Measurements from ENCODE around the gene BEND7. TPM values are rescaled to one million over a fixed set of nuclear protein-coding genes. Genes with fewer than 3 reads are reported as not detected.

The BEND7 gene
- total RNA-seq, 1 experiment from 2014 or later: 12.8 TPM

DNA sequence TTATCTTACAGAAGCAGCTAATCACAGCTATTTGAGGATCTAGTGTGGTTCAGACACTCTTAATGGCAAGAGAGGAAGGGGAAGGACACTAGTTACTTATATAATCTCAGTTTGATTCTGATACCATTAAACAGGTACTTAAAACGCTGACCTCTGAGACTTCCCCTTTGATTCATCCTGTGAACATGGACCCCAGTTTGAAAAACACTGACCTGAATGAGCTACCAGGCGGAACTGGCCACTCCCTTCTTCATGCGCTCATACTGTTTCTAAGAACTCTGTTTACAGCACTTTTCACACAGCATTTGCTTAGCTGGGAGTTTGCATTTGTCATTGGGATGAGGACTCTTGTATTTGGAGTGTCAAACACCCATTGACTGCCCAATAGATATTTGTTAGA, 45.7 kb downstream of the BEND7 start:
- DNase-seq (ENCODE audit: low spot score): no peak
- Mint-ChIP-seq H3K36me3 (no peaks in the 10 kb centered on the region), H3K27ac (no peak overlapping the region), H3K9me3 (no peaks in the 10 kb centered on the region), H3K27me3 (ENCODE audit: low read depth) (no peaks in the 10 kb centered on the region), H3K4me3 (no peak overlapping the region), H3K4me1 (peaks cover 2% of the 10 kb centered on the region; the same call in 1 of the 2 replicates)
- ChIA-PET POLR2A (no interaction called here), CTCF (interaction anchor here (1.9 kb wide), 1 partner anchor 13 kb away, joined by 6 read pairs; no protein-coding TSS in a partner anchor)
- no peak for TF ChIP-seq MXD4 (CRISPR knock-in tag; IDR thresholded peaks at IDR 0.05; ENCODE audit: borderline replicate concordance)
- TF ChIP-seq, protein P1, sequence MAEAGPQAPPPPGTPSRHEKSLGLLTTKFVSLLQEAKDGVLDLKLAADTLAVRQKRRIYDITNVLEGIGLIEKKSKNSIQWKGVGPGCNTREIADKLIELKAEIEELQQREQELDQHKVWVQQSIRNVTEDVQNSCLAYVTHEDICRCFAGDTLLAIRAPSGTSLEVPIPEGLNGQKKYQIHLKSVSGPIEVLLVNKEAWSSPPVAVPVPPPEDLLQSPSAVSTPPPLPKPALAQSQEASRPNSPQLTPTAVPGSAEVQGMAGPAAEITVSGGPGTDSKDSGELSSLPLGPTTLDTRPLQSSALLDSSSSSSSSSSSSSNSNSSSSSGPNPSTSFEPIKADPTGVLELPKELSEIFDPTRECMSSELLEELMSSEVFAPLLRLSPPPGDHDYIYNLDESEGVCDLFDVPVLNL (CRISPR knock-in tag; IDR thresholded peaks at IDR 0.05; ENCODE audit: borderline replicate concordance, low read depth): no peak
- no peak for ATAC-seq

DNA sequence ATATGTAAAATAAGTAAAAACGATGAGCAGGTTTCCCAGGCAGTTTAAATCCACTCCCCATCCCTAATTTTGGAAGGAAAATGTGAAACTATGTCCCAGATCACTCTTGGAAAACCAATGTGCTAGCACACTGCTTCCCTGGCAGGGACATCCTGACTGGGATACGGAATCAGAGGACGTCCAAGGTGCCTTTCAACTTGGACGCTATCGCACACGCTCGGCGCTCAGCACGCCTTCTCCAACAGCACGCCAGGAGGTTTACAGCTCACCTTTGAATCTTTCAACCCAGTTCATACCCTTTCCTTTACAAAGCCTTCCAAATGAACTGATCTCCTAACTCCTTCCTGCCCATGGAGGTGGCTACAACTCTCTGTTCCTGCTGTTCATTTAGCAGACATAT, 47.1 kb downstream of the BEND7 start:
- CTCF ChIA-PET: interaction anchor here (1.8 to 1.9 kb wide), 2 partner anchors 12 to 72 kb away, joined by 3 to 6 read pairs; no protein-coding TSS in a partner anchor
- no peaks in the 10 kb centered on the region for H3K36me3 Mint-ChIP-seq
- H3K27me3 Mint-ChIP-seq (ENCODE audit: low read depth): no peaks in the 10 kb centered on the region

DNA sequence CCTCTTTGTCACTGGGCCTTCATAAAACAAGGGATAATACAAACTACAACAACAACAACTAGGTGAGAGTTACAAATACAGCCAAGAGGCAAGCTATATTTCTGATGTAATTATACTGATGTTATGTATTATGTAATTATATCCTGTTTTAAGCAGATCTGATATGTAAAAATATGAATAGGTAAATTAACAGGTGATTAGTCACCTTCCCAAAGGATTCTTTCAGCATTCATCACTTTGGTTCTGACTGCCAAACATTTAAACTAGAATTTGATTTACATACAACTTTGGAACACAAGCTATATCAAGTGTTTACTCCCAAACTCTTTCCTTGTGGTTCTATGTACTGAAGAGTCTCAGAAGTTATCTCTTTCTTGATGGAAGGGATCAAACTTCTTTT, 53.7 kb downstream of the BEND7 start:
- H3K27me3 Mint-ChIP-seq (ENCODE audit: low read depth): no peaks in the 10 kb centered on the region
- H3K27ac Mint-ChIP-seq: no peak overlapping the region
- H3K4me1 Mint-ChIP-seq: no peaks in the 10 kb centered on the region
- DNase-seq (ENCODE audit: low spot score) (no peak), ATAC-seq (no peak)
- CTCF ChIA-PET: no interaction called here
- no peak for TF ChIP-seq ESRRA (CRISPR knock-in tag; IDR thresholded peaks at IDR 0.05; ENCODE audit: borderline replicate concordance)
- TF ChIP-seq, protein P2, sequence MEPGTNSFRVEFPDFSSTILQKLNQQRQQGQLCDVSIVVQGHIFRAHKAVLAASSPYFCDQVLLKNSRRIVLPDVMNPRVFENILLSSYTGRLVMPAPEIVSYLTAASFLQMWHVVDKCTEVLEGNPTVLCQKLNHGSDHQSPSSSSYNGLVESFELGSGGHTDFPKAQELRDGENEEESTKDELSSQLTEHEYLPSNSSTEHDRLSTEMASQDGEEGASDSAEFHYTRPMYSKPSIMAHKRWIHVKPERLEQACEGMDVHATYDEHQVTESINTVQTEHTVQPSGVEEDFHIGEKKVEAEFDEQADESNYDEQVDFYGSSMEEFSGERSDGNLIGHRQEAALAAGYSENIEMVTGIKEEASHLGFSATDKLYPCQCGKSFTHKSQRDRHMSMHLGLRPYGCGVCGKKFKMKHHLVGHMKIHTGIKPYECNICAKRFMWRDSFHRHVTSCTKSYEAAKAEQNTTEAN (CRISPR knock-in tag; IDR thresholded peaks at IDR 0.05): no peak
- TF ChIP-seq, protein P3, sequence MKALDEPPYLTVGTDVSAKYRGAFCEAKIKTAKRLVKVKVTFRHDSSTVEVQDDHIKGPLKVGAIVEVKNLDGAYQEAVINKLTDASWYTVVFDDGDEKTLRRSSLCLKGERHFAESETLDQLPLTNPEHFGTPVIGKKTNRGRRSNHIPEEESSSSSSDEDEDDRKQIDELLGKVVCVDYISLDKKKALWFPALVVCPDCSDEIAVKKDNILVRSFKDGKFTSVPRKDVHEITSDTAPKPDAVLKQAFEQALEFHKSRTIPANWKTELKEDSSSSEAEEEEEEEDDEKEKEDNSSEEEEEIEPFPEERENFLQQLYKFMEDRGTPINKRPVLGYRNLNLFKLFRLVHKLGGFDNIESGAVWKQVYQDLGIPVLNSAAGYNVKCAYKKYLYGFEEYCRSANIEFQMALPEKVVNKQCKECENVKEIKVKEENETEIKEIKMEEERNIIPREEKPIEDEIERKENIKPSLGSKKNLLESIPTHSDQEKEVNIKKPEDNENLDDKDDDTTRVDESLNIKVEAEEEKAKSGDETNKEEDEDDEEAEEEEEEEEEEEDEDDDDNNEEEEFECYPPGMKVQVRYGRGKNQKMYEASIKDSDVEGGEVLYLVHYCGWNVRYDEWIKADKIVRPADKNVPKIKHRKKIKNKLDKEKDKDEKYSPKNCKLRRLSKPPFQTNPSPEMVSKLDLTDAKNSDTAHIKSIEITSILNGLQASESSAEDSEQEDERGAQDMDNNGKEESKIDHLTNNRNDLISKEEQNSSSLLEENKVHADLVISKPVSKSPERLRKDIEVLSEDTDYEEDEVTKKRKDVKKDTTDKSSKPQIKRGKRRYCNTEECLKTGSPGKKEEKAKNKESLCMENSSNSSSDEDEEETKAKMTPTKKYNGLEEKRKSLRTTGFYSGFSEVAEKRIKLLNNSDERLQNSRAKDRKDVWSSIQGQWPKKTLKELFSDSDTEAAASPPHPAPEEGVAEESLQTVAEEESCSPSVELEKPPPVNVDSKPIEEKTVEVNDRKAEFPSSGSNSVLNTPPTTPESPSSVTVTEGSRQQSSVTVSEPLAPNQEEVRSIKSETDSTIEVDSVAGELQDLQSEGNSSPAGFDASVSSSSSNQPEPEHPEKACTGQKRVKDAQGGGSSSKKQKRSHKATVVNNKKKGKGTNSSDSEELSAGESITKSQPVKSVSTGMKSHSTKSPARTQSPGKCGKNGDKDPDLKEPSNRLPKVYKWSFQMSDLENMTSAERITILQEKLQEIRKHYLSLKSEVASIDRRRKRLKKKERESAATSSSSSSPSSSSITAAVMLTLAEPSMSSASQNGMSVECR (CRISPR knock-in tag; IDR thresholded peaks at IDR 0.05; ENCODE audit: borderline replicate concordance): no peak
- no peaks in the 10 kb centered on the region for H3K36me3 Mint-ChIP-seq
- POLR2A ChIA-PET: no interaction called here
- H3K9me3 Mint-ChIP-seq: no peaks in the 10 kb centered on the region
- no peak overlapping the region for H3K4me3 Mint-ChIP-seq

More for the DNA sequence above, 47.1 kb downstream of the BEND7 start:
- Mint-ChIP-seq H3K4me3 (no peak overlapping the region), H3K9me3 (no peaks in the 10 kb centered on the region), H3K4me1 (peaks cover 2% of the 10 kb centered on the region; the same call in 1 of the 2 replicates), H3K27ac (no peak overlapping the region)
- POLR2A ChIA-PET: no interaction called here
- TF ChIP-seq, protein P4, sequence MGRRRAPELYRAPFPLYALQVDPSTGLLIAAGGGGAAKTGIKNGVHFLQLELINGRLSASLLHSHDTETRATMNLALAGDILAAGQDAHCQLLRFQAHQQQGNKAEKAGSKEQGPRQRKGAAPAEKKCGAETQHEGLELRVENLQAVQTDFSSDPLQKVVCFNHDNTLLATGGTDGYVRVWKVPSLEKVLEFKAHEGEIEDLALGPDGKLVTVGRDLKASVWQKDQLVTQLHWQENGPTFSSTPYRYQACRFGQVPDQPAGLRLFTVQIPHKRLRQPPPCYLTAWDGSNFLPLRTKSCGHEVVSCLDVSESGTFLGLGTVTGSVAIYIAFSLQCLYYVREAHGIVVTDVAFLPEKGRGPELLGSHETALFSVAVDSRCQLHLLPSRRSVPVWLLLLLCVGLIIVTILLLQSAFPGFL (CRISPR knock-in tag; IDR thresholded peaks at IDR 0.05; ENCODE audit: borderline replicate concordance): no peak
- no peak for TF ChIP-seq RORB (CRISPR knock-in tag; IDR thresholded peaks at IDR 0.05)
- TF ChIP-seq RELA (CRISPR knock-in tag; IDR thresholded peaks at IDR 0.05; ENCODE audit: borderline replicate concordance): no peak
- TF ChIP-seq, protein P5, sequence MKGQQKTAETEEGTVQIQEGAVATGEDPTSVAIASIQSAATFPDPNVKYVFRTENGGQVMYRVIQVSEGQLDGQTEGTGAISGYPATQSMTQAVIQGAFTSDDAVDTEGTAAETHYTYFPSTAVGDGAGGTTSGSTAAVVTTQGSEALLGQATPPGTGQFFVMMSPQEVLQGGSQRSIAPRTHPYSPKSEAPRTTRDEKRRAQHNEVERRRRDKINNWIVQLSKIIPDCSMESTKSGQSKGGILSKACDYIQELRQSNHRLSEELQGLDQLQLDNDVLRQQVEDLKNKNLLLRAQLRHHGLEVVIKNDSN (CRISPR knock-in tag; IDR thresholded peaks at IDR 0.05): no peak
- ATAC-seq: no peak
- no peak for DNase-seq (ENCODE audit: low spot score)

DNA sequence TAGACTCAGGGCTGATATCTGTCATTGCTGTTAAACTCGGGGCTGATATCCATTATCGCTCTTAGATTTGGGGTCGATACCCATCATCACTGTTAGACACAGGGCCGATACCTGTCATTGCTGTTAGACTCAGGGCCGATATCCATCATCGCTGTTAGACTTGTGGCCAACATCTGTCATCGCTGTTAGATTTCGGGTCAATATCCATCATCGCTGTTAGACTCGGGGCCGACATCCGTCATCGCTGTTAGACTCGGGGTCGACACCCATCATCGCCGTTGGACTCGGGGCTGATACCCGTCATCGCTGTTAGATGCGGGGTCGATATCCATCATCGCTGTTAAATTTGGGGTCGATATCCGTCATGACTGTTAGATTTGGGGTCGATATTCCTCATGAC, 54.8 kb downstream of the BEND7 start:
- ChIA-PET CTCF (no interaction called here), POLR2A (no interaction called here)
- no peak overlapping the region for H3K4me3 Mint-ChIP-seq
- H3K36me3 Mint-ChIP-seq: no peaks in the 10 kb centered on the region
- H3K9me3 Mint-ChIP-seq: no peaks in the 10 kb centered on the region
- DNase-seq (ENCODE audit: low spot score) (no peak), ATAC-seq (no peak)
- no peaks in the 10 kb centered on the region for H3K4me1 Mint-ChIP-seq
- H3K27ac Mint-ChIP-seq: no peak overlapping the region
- no peaks in the 10 kb centered on the region for H3K27me3 Mint-ChIP-seq (ENCODE audit: low read depth)
- no peak for TF ChIP-seq RORB (CRISPR knock-in tag; IDR thresholded peaks at IDR 0.05)
- TF ChIP-seq, protein P6, sequence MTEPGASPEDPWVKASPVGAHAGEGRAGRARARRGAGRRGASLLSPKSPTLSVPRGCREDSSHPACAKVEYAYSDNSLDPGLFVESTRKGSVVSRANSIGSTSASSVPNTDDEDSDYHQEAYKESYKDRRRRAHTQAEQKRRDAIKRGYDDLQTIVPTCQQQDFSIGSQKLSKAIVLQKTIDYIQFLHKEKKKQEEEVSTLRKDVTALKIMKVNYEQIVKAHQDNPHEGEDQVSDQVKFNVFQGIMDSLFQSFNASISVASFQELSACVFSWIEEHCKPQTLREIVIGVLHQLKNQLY (CRISPR knock-in tag; IDR thresholded peaks at IDR 0.05): no peak
- TF ChIP-seq, protein P7, sequence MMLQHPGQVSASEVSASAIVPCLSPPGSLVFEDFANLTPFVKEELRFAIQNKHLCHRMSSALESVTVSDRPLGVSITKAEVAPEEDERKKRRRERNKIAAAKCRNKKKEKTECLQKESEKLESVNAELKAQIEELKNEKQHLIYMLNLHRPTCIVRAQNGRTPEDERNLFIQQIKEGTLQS (CRISPR knock-in tag; conservative IDR thresholded peaks at IDR 0.05): no peak
- TF ChIP-seq, protein P8, sequence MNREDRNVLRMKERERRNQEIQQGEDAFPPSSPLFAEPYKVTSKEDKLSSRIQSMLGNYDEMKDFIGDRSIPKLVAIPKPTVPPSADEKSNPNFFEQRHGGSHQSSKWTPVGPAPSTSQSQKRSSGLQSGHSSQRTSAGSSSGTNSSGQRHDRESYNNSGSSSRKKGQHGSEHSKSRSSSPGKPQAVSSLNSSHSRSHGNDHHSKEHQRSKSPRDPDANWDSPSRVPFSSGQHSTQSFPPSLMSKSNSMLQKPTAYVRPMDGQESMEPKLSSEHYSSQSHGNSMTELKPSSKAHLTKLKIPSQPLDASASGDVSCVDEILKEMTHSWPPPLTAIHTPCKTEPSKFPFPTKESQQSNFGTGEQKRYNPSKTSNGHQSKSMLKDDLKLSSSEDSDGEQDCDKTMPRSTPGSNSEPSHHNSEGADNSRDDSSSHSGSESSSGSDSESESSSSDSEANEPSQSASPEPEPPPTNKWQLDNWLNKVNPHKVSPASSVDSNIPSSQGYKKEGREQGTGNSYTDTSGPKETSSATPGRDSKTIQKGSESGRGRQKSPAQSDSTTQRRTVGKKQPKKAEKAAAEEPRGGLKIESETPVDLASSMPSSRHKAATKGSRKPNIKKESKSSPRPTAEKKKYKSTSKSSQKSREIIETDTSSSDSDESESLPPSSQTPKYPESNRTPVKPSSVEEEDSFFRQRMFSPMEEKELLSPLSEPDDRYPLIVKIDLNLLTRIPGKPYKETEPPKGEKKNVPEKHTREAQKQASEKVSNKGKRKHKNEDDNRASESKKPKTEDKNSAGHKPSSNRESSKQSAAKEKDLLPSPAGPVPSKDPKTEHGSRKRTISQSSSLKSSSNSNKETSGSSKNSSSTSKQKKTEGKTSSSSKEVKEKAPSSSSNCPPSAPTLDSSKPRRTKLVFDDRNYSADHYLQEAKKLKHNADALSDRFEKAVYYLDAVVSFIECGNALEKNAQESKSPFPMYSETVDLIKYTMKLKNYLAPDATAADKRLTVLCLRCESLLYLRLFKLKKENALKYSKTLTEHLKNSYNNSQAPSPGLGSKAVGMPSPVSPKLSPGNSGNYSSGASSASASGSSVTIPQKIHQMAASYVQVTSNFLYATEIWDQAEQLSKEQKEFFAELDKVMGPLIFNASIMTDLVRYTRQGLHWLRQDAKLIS (CRISPR knock-in tag; IDR thresholded peaks at IDR 0.05; ENCODE audit: borderline replicate concordance): no peak

All from WTC11 (cell line).